Ureter (tissue), 1 donor: Measurements from ENCODE around the gene SYNM. TPM values are rescaled to one million over a fixed set of nuclear protein-coding genes. Genes with fewer than 3 reads are reported as not detected.
A peak's percentile ranks its signal among the peaks of the same experiment; 100 is the strongest.

Experiments used
- DNase-seq: peaks from one replicate; pipeline ENCODE4 v3.0.0-alpha.2; 2020; ENCODE audit warnings: low spot score
- total RNA-seq: library from RNA; stranded (reverse); gene quantifications from one replicate; pipeline ENCODE4 v1.2.4, GENCODE V29; 2023
- donor health status: DM: yes; HTN: yes; CAD: no.

SYNM gene
- total RNA-seq, 1 donor from 2014 or later, result 189 TPM

- no peak for DNase-seq
Measured at GRCh38 chr15:99085413-99086326, 19.2 kb upstream of the SYNM start.

- DNase-seq, result no peak
Measured at GRCh38 chr15:99086327-99086667, 18.6 kb upstream of the SYNM start.

GRCh38 chr15:99087405-99087943 lies 17.4 kb upstream of the SYNM start:
- DNase-seq, result peak; percentile 36

- no peak for DNase-seq
Measured at GRCh38 chr15:99090011-99090699, 14.7 kb upstream of the SYNM start.

- DNase-seq, result peak; percentile 37
Measured at GRCh38 chr15:99090938-99091337, 13.9 kb upstream of the SYNM start.

- no peak for DNase-seq
Measured at GRCh38 chr15:99092554-99093172, 12.2 kb upstream of the SYNM start.

- DNase-seq, result no peak
Measured at GRCh38 chr15:99095626-99096025, 9.3 kb upstream of the SYNM start.

GRCh38 chr15:99096173-99096893 lies 8.5 kb upstream of the SYNM start:
- DNase-seq, result no peak

- DNase-seq, result no peak
Measured at GRCh38 chr15:99096894-99097426, 7.9 kb upstream of the SYNM start.

- DNase-seq, result no peak
Measured at GRCh38 chr15:99097441-99098410, 7.2 kb upstream of the SYNM start.

- DNase-seq, result no peak
Measured at GRCh38 chr15:99098426-99098825, 6.5 kb upstream of the SYNM start.

GRCh38 chr15:99098991-99099390 lies 5.9 kb upstream of the SYNM start:
- no peak for DNase-seq

GRCh38 chr15:99099661-99100060 lies 5.2 kb upstream of the SYNM start:
- no peak for DNase-seq

- DNase-seq, result peak; percentile 85
Measured at GRCh38 chr15:99100245-99101173, 4.4 kb upstream of the SYNM start.

- DNase-seq, result peak; percentile 13
Measured at GRCh38 chr15:99101501-99101900, 3.4 kb upstream of the SYNM start.

- DNase-seq, result peak; percentile 40
Measured at GRCh38 chr15:99102332-99103235, 2.3 kb upstream of the SYNM start.

- DNase-seq, result peak; percentile 8
Measured at GRCh38 chr15:99103279-99103678, 1.6 kb upstream of the SYNM start.
